Nucleus accumbens (tissue), 56 donors: Measurements from ENCODE around the gene KLF1.
"Not testable (repeated sequence)": the region's sequence is repeated elsewhere in the genome, so short reads cannot be mapped to it uniquely, and the experiment has no call there.

Experiments
- DNase-seq, 56 donors: peaks; one replicate each; lab custom pipeline; 2025; lab: John Stamatoyannopoulos, UW

The KLF1 gene

GRCh38 chr19:12886969-12887747 is at the start of gene KLF1:
TSS of gene KLF1 (minus strand) at chr19:12887201. CDS start at chr19:12887140, 61 bp downstream.
- no peak for DNase-seq

GRCh38 chr19:12936582-12936981 is 49.6 kb upstream of the KLF1 start:
- DNase-seq: no peak

- DNase-seq: no peak
Observed at GRCh38 chr19:12935071-12935470, 48.1 kb upstream of the KLF1 start.

GRCh38 chr19:12933287-12934072 is 46.5 kb upstream of the KLF1 start, which contains the start of gene FARSA:
TSS of gene FARSA (minus strand) at chr19:12933711. CDS start at chr19:12933696, 15 bp downstream.
- peak; percentile 51 to 97 (median 92) for DNase-seq

- no peak for DNase-seq
Observed at GRCh38 chr19:12932392-12933286, 45.6 kb upstream of the KLF1 start.

- no peak for DNase-seq
Observed at GRCh38 chr19:12930002-12930645, 43.1 kb upstream of the KLF1 start.

DNA sequence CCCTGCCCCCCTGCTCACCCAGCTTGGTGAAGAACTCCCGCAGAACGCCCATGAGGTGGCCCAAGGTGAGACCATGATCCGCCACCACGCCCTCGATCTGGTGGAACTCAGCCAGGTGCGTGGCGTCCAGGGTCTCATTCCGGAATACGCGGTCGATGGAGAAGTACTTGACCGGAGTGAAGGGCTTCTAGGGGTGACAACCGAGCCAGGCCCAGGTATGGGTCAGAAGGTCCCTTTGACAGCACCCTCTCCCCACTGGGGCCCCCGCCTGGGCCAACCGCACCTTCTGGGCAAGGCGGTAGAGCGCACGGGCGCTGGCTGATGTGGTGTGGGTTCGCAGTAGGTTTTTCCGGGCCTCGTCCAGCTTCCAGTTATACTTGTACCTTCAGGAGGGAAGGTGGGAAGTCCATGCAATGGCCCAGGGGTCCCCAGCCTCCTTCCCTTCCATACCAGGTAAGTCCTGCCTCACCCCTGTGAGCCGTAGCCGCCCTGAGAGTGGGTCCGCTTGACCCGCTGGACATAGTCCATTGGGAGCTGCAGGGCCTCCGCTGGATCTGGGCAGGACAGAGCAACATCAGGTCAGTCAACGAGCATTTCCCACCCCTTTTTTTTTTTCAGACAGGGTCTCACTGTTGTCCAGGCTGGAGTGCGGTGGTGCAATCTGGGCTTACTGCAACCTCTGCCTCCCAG is 37.8 kb upstream of the KLF1 start:
- no peak for DNase-seq

DNA sequence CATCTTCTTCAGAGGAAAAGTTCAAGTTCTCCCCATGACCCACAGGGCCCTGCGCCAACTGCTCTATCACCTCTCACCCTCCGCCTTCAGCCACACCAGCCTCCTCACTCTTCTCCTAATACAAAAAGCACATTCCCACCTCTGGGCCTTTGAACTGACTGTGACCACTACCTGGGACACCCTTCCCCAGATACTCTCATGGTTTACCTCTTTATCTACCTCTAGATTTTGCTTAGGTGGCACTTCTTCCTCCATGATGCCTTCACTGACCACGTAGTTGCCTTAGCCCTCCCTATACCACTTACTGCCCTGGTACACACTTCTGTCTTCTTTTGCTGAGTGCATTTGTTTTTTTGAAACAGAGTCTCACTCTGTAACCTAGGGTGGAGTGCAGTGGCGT is 36.0 kb upstream of the KLF1 start:
- no peak for DNase-seq

DNA sequence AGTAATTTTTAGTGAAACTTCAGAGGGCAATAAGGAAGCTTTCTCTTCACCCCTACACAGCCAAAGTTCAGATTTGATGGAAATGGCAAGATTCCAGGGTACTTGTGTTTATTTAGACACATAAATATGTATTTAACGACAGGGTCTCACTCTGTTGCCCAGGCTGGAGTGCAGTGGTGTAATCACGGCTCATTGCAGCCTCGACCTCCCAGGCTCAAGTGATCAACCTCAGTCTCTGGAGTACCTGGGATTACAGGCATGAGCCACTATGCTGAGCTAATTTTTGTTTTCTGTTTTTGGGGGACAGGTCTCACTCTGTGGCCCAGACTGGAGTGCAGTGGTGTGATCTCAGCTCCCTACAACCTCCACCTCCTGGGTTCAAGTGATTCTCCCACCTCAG is 34.0 kb upstream of the KLF1 start:
- no peak for DNase-seq

DNA sequence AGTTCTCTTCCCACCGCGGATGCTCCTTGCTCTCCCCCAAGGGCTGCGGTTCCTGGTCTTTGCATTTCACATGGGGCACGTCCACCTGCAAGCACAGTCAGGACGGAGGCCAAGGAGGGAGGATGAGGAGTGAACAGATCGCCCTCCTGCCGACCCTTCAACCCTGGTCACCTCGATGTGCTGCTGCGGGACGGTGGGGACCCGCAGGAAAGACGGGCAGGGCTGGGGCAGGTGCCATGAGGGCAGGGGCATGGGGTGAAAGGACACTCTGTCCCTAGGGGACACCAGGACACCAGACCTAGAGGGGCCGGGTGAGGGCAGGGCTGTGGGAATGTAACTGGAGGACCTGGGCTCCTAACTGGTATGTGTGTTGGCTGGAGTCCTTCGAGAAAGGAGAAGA is 31.3 kb upstream of the KLF1 start:
- DNase-seq: no peak

DNA sequence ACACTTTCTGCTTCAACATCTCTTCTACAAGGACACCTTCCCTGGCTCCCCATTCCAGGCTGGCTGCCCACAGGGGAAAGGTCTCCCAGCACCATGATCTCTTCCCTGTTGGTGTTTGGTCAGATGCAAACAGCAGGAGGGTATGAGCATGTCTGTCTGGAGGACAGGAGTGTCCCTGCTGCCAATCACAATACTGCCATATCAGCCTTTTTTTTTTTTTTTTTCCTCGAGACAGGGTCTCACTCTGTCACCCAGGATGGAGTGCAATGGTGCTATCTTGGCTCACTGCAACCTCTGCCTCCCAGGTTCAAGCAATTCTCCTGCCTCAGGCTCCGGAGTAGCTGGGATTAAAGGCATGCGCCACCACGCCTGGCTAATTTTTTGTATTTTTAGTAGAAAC is 28.9 kb upstream of the KLF1 start:
- not testable (repeated sequence) for DNase-seq

DNA sequence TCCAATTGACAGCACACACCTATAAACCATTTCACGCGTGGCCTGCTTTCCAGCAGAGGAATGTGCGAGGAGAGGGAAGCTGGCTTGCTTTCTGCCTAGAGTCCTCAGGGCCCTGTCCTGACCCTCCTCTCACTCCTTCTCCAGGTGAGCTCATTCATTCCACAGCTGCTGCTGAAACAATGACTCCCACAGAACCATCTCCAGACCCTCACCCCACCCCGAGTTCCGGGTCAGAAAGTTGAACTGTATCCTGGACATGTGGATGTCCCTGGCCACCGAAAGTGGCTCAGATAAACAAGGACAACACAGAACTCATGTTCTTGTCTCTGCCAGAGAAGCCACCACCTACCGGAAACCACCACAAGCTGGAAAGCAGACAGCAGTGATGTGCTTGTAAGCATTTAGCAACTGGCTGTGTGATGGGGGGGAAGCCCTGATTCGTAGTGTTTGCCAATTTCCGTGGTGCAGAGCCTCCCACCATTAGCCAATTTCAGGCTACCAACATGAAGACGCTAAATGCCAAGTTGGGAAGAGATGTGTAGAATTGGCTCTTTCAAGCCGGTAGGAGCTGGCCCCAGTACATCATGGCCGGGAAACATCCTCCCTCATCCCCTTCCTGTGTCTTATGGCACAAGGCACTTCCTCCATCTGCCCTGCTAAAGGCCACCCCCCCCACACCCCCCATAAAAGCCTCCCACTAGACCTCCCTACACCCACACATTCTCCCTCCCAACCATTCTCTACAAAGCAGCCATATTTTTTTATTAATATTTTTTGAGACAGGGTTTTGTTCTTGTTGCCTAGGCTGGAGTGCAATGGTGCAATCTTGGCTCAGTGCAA is 27.1 kb upstream of the KLF1 start:
- peak in 13 of 56 donors; percentile 1 to 25 (median 11) for DNase-seq

DNA sequence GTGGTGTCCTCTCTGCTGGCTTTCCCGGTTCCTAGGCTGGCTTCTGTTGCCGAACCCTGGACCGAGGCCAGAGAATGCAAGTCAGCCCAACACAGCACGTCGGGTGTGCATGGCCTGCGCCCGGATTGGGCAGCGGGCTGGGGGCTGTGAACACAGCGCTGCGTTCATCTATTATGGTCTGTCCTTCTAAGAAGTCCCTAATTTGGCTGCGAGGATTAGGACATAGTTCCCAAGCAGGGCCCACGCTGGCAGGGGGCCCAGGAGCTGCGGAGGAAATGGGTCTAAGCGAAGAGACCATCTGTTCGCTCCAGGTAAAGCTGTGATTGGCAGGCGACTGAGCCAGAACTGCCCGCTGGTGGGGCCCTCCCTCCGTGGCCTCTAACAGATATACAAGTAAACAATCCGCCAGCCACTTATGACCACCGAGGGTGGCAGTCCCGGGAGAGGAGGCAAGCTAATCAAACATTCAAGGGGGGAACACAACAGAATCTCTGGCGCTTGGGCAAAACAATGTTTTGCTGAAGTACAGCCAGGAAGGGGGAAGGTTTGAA is 26.1 kb upstream of the KLF1 start:
- peak in 54 of 56 donors; percentile 28 to 91 (median 66) for DNase-seq

- DNase-seq: no peak
Observed at GRCh38 chr19:12912571-12912970, 25.6 kb upstream of the KLF1 start.

- DNase-seq: no peak
Observed at GRCh38 chr19:12907166-12907565, 20.2 kb upstream of the KLF1 start.

GRCh38 chr19:12899891-12900518 is 13.0 kb upstream of the KLF1 start:
- no peak for DNase-seq

GRCh38 chr19:12896460-12896859 is 9.5 kb upstream of the KLF1 start:
- DNase-seq: no peak

- no peak for DNase-seq
Observed at GRCh38 chr19:12893582-12893981, 6.6 kb upstream of the KLF1 start.
